Adrenal gland (tissue), 12 donors: ENCODE data around the gene DPP9. TPM values are rescaled to one million over a fixed set of nuclear protein-coding genes. Genes with fewer than 3 reads are reported as not detected.

Experiments
- DNase-seq, 7 donors: peaks; one replicate each; pipeline ENCODE4 v3.0.0-alpha.2; 2019 to 2020
- H3K27ac ChIP-seq, 5 donors: fragments of 200-600 bp; sonication (generic) in 4 of 5; 1 replicate in 3 of 5; 2 replicates in 2 of 5; pipeline versions ENCODE4 v1.5.1 to v1.8.0; 2016 to 2020; ENCODE audit warnings: mild to moderate bottlenecking in 1 of 5
- H3K27me3 ChIP-seq: fragments of 200-600 bp; 2 replicates; pipeline ENCODE4 v1.8.0; 2021
- H3K36me3 ChIP-seq, 2 donors: fragments of 200-600 bp; replicated peaks in 1 of 2; 1 replicate in 1 of 2; 2 replicates in 1 of 2; pipeline versions ENCODE4 v1.5.1 to v1.8.0; 2018 to 2022
- H3K4me1 ChIP-seq, 2 donors: fragments of 200-600 bp; replicated peaks in 1 of 2; 1 replicate in 1 of 2; 2 replicates in 1 of 2; pipeline versions ENCODE4 v1.5.1 to v1.8.0; 2018 to 2021
- H3K4me3 ChIP-seq, 4 donors: fragments of 200-600 bp; sonication (generic) in 3 of 4; one replicate each; pipeline ENCODE4 v1.5.1; 2016 to 2018
- H3K9me3 ChIP-seq, 3 donors: fragments of 200-600 bp; sonication (generic) in 1 of 3; replicated peaks in 1 of 3; 1 replicate in 2 of 3; 2 replicates in 1 of 3; pipeline versions ENCODE4 v1.5.1 to v1.8.0; 2016 to 2021
- POLR2A ChIP-seq, 2 donors: fragments of 450-650 bp; IDR thresholded peaks; one replicate each; pipeline ENCODE4 v1.6.1; 2017; ENCODE audit warnings: antibody characterized with exemption in 2 of 2, mild to moderate bottlenecking in 2 of 2, moderate library complexity in 1 of 2
- WGBS, 4 donors: extraction: QIAGEN DNeasy Blood & Tissue Kit in 2 of 4; methylation state at CpG; one replicate each; pipeline versions ENCODE4 v1.1.5 to v1.1.7; 2013 to 2017; 5-methylcytosine and 5-hydroxymethylcytosine counted together
- intact Hi-C, 2 donors: fragments of 100-400 bp; cut with DNase I; formaldehyde crosslinking; loops; one replicate each; pipeline versions ENCODE4 v1.14.1 to v1.15.0; 2022 to 2023
- polyA plus RNA-seq, 3 donors: library from polyadenylated mRNA; stranded (reverse); fragments of 200-250 nt in 2 of 3; fragments of 350-450 nt in 1 of 3; fragmentation: Illumina TruSeq in 1 of 3; extraction: RNeasy Lipid Tissue Mini Kit (QIAGEN cat#74804) in 1 of 3; gene quantifications; one replicate each; pipeline ENCODE4 v1.2.3, GENCODE V29; 2013 to 2014
- total RNA-seq, 9 donors: library from RNA; depleted of rRNA in 4 of 9; stranded (reverse); fragments of >200 nt in 4 of 9; fragments of 120-200 nt in 1 of 9; fragmentation: NEBNext Ultra II Directional in 1 of 9; extraction: Animal tissue kit (Norgen Biotek cat#: 25700) in 1 of 9; gene quantifications; one replicate each; pipeline versions ENCODE4 v1.1.0 to v1.2.4, GENCODE V29; 2013 to 2023
- TF ChIP-seq, protein P1 (sequence below), 6 experiments: fragments of 450-650 bp in 4 of 6; fragments of 200-600 bp in 2 of 6; sonication (generic) in 1 of 6; IDR thresholded peaks; 1 replicate in 5 of 6; 2 replicates in 1 of 6; pipeline versions ENCODE4 v1.5.1 to v1.8.0; 2016 to 2021; ENCODE audit warnings: antibody characterized with exemption in 6 of 6, mild to moderate bottlenecking in 2 of 6, moderate library complexity in 1 of 6
- donor health status: healthy with polysubstance abuse.
- donor health status: Bipolar disorder and iron deficiency.
- donor health status: DM: yes; HTN: yes; CAD: no.
- donor health status: DM: no; HTN: no; CAD: no.
- donor health status: DM: no; HTN: no; CAD: no.
- donor health status: DM: yes; HTN: yes; CAD: no.

The DPP9 gene
- total and polyA plus RNA-seq, 12 donors, result 9.5 to 117 (median 46.9) TPM

DNA sequence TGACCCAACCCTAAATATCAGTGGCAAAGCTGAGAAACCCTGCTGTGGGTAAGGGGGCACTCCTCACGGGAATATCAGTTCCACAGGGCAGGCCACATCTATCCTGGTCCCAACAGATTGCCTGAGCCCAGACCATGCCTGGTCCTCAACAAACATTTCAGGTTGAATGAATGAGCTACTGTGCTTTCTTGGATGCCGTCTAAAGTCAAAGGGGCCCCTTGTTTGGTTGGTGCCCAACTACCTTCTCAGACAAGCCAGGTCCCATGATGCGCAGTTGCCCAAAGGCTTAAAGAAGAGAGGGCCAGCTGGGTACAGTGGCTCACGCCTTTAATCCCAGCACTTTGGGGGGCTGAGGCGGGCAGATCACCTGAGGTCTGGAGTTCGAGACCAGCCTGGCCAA, 2.4 kb downstream of the DPP9 start:
- H3K27me3 ChIP-seq, result no peaks in the 10 kb centered on the region
- no peaks in the 10 kb centered on the region for H3K9me3 ChIP-seq
- WGBS, 4 donors, result 88 to 100% (median 91%) methylated on average over 3 to 6 of the region's 6 CpGs
- peaks cover 0 to 37% of the 10 kb centered on the region in 2 donors for H3K36me3 ChIP-seq
- intact Hi-C loops, result no loop called here
- TF ChIP-seq POLR2A (IDR thresholded peaks at IDR 0.05), result no peak
- DNase-seq, result no peak
- H3K27ac ChIP-seq, result no peak overlapping the region
- no peak overlapping the region for H3K4me3 ChIP-seq
- peaks cover 11 to 17% of the 10 kb centered on the region in 2 donors for H3K4me1 ChIP-seq

DNA sequence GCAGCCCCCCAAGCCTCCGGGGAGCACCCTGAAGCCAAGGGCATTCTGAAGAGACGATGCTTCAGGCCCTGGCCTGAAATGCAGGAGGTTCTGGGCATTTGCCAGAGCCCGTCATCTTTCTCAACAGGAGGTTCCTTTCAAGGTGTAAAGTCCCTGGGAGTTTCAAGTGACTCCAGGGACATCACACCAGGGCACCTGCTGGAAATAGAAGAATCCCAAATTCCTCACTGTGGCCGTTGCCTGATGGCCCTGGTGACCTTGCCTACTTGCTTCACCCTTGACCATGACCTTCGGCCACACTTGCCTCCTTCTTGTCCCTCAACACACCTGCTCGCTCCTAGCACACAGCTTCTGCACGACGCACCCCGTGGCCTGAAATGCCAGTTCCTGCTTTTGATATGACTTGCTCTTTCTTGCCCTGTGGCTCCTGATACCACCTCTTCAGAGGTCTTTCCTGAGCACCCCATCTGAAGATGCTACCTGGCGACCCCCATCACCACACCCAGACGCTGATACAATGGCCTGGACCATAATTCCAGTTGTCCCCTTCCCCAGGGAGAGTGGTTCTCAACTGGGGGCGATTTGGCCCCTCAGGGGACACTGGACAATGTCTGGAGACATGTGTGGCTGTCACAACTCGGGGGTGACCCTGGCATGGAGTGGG, 3.5 kb downstream of the DPP9 start:
- no peak overlapping the region for H3K27ac ChIP-seq
- H3K4me1 ChIP-seq, result peaks cover 11 to 17% of the 10 kb centered on the region in 2 donors
- WGBS, 4 donors, result 72 to 80% (median 74%) methylated on average over 8 to 13 of the region's 13 CpGs
- no peak for DNase-seq
- H3K9me3 ChIP-seq, result no peaks in the 10 kb centered on the region
- TF ChIP-seq, protein P1, sequence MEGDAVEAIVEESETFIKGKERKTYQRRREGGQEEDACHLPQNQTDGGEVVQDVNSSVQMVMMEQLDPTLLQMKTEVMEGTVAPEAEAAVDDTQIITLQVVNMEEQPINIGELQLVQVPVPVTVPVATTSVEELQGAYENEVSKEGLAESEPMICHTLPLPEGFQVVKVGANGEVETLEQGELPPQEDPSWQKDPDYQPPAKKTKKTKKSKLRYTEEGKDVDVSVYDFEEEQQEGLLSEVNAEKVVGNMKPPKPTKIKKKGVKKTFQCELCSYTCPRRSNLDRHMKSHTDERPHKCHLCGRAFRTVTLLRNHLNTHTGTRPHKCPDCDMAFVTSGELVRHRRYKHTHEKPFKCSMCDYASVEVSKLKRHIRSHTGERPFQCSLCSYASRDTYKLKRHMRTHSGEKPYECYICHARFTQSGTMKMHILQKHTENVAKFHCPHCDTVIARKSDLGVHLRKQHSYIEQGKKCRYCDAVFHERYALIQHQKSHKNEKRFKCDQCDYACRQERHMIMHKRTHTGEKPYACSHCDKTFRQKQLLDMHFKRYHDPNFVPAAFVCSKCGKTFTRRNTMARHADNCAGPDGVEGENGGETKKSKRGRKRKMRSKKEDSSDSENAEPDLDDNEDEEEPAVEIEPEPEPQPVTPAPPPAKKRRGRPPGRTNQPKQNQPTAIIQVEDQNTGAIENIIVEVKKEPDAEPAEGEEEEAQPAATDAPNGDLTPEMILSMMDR (IDR thresholded peaks at IDR 0.05), result no peak
- TF ChIP-seq POLR2A (IDR thresholded peaks at IDR 0.05), result no peak
- intact Hi-C loops, result no loop called here
- H3K36me3 ChIP-seq, result peaks cover 0 to 47% of the 10 kb centered on the region in 2 donors
- H3K27me3 ChIP-seq, result no peaks in the 10 kb centered on the region
- no peak overlapping the region for H3K4me3 ChIP-seq

DNA sequence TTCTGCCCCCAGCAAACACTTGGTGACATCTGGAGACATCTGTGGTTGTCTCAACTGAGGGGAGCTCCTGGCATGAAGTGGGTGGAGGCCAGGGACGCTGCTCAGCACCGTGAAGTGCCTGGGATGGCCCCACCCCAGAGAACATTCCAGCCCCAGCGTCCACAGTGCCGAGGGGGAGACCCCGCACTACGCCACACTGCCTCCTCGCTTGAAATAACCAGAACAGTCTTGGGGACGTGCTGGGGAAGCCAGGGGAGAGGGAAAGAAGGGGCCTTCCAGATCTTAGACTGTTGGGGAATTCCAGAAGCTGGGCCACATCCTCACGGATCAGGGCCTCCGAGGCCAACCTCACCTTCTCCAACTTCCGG, 4.2 kb downstream of the DPP9 start:
- no peak for DNase-seq
- Histone ChIP-seq H3K27ac (no peak overlapping the region), H3K4me3 (no peak overlapping the region), H3K27me3 (no peaks in the 10 kb centered on the region), H3K4me1 (peaks cover 11 to 17% of the 10 kb centered on the region in 2 donors), H3K9me3 (no peaks in the 10 kb centered on the region), H3K36me3 (peaks cover 0 to 47% of the 10 kb centered on the region in 2 donors)
- intact Hi-C loops, result no loop called here
- no peak for TF ChIP-seq POLR2A (IDR thresholded peaks at IDR 0.05)
- TF ChIP-seq, protein P1 (IDR thresholded peaks at IDR 0.05), result no peak
- 85 to 92% (median 92%) methylated on average over 10 to 11 of the region's 11 CpGs; no CpG with 5 or more reads in 1 of the 4 donors for WGBS, 4 donors

- peaks cover 0 to 56% of the 10 kb centered on the region in 2 donors for H3K36me3 ChIP-seq
- no peaks in the 10 kb centered on the region for H3K9me3 ChIP-seq
- no peaks in the 10 kb centered on the region for H3K27me3 ChIP-seq
- no peak overlapping the region for H3K27ac ChIP-seq
- WGBS, 4 donors, result 91 to 93% (median 91%) methylated on average over 15 of the region's 15 CpGs
- no peak for TF ChIP-seq POLR2A (IDR thresholded peaks at IDR 0.05)
- TF ChIP-seq, protein P1 (IDR thresholded peaks at IDR 0.05), result no peak
- H3K4me3 ChIP-seq, result no peak overlapping the region
- H3K4me1 ChIP-seq, result peaks cover 12 to 17% of the 10 kb centered on the region in 2 donors
- DNase-seq, result no peak
- intact Hi-C loops, result no loop called here
These were observed 5.5 kb downstream of the DPP9 start for GRCh38 chr19:4717966-4718701.
